Mesendoderm (in vitro differentiated cells): ENCODE measurements around the gene GNB2.

Experiments
- DNase-seq: peaks from one replicate; pipeline ENCODE4 v3.0.0; 2013
- H2AK5ac ChIP-seq: 2 replicates; pipeline ENCODE4 v1.6.1; 2013; ENCODE audit warnings: low read length, inconsistent platforms
- H2BK120ac ChIP-seq: 2 replicates; pipeline ENCODE4 v1.6.1; 2013; ENCODE audit warnings: low read depth, mild to moderate bottlenecking, low read length, moderate library complexity, mixed read lengths
- H2BK15ac ChIP-seq: replicated peaks from 2 replicates; pipeline ENCODE4 v1.6.1; 2013; ENCODE audit warnings: low read depth, mild to moderate bottlenecking, moderate library complexity
- H2BK5ac ChIP-seq: 2 replicates; pipeline ENCODE4 v1.6.1; 2013; ENCODE audit warnings: low read length, inconsistent platforms
- H3K18ac ChIP-seq: 2 replicates; pipeline ENCODE4 v1.6.1; 2013; ENCODE audit warnings: mild to moderate bottlenecking, low read length, mixed read lengths
- H3K23ac ChIP-seq: one replicate; pipeline ENCODE4 v1.6.1; 2013; ENCODE audit warnings: low read length
- H3K27ac ChIP-seq: 2 replicates; pipeline ENCODE4 v1.5.1; 2013; ENCODE audit warnings: low read depth, mild to moderate bottlenecking, inconsistent platforms, low read length, moderate library complexity
- H3K27me3 ChIP-seq: 2 replicates; pipeline ENCODE4 v1.6.1; 2013; ENCODE audit warnings: low read length, control low read depth, mild to moderate bottlenecking, inconsistent platforms; ENCODE audit not compliant: insufficient read depth, poor library complexity
- H3K36me3 ChIP-seq: 2 replicates; pipeline ENCODE4 v1.6.1; 2013; ENCODE audit warnings: low read length, inconsistent platforms; ENCODE audit not compliant: control insufficient read depth, insufficient read depth
- H3K4ac ChIP-seq: one replicate; pipeline ENCODE4 v1.6.1; 2013; ENCODE audit warnings: low read depth, mild to moderate bottlenecking, low read length, moderate library complexity
- H3K4me1 ChIP-seq: 2 replicates; pipeline ENCODE4 v1.6.1; 2013; ENCODE audit warnings: low read depth, low read length, inconsistent platforms; ENCODE audit not compliant: control insufficient read depth
- H3K4me2 ChIP-seq: 2 replicates; pipeline ENCODE4 v1.6.1; 2013; ENCODE audit warnings: low read length
- H3K4me3 ChIP-seq: 2 replicates; pipeline ENCODE4 v1.5.1; 2013; ENCODE audit warnings: mild to moderate bottlenecking, low read length
- H3K56ac ChIP-seq: one replicate; pipeline ENCODE4 v1.6.1; 2013; ENCODE audit warnings: low read length
- H3K79me1 ChIP-seq: 2 replicates; pipeline ENCODE4 v1.6.1; 2013; ENCODE audit warnings: low read length, inconsistent platforms
- H3K79me2 ChIP-seq: 2 replicates; pipeline ENCODE4 v1.6.1; 2013; ENCODE audit warnings: mild to moderate bottlenecking, low read length; ENCODE audit not compliant: control insufficient read depth, insufficient read depth
- H3K9ac ChIP-seq: 2 replicates; pipeline ENCODE4 v1.6.1; 2013; ENCODE audit warnings: low read length, inconsistent platforms
- H4K5ac ChIP-seq: one replicate; pipeline ENCODE4 v1.6.1; 2013; ENCODE audit warnings: low read length
- H4K8ac ChIP-seq: one replicate; pipeline ENCODE4 v1.6.1; 2013; ENCODE audit warnings: low read depth, mild to moderate bottlenecking, control low read depth, low read length, moderate library complexity
- WGBS: extraction: QIAGEN DNeasy Blood & Tissue Kit; methylation state at CpG from one replicate; pipeline ENCODE4 v1.1.7; 2013; ENCODE audit warnings: low lambda C conversion rate, missing lambda C conversion rate; ENCODE audit not compliant: insufficient coverage; ENCODE audit errors: extremely low coverage; 5-methylcytosine and 5-hydroxymethylcytosine counted together

GNB2 gene

DNA sequence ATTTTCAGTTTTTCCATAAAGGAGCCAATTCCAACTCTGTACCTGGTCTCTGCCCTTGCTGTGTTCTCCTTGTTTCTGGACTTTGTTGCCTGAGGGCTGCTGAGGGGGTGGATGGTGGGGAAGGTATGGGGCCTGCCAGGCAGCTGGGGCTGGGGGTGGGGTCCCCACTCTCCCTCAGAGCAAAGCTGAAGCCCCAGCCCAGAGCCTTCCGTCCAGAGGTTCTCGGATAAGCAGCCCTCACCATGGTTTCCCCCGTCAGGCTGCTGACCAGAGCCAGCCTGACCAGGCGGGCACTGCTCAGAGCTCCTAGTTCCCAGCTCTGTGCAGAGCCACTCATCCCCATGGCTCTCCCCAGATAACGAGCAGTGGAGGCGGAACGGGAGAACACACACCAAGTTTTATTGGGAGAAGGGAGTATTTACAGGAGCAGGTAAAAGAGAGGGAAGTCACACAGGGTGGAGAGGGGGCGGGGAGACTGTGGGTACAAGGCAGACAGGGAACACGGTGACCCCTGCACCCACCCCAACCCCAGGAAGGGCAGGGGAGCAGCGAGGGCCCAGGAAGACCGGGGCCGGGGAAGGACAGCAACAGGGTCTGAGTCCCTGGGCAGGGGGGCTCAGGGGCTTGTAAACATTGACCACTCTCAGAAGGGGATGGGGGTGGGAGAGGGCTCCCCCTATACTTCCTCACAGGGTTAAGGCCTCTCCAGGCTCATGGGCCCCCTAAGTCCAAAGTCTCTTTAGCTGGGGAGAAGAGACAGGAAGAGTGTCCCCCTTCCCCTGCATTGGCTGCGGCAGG is 5.8 kb downstream of the GNB2 start:
- no peak overlapping the region for H3K9ac ChIP-seq
- H3K36me3 ChIP-seq, result peaks cover 13% of the 10 kb centered on the region
- H3K18ac ChIP-seq, result no peak overlapping the region
- no peak overlapping the region for H4K5ac ChIP-seq
- H2BK15ac ChIP-seq, result no peak overlapping the region
- DNase-seq, result no peak
- H4K8ac ChIP-seq, result no peak overlapping the region
- H3K4me3 ChIP-seq, result no peak overlapping the region
- no peak overlapping the region for H3K23ac ChIP-seq
- H2BK120ac ChIP-seq, result no peak overlapping the region
- no peak overlapping the region for H3K4me2 ChIP-seq
- H2BK5ac ChIP-seq, result no peak overlapping the region
- no CpG with 5 or more reads among the region's 13 CpGs for WGBS
- no peak overlapping the region for H2AK5ac ChIP-seq
- H3K4me1 ChIP-seq, result no peaks in the 10 kb centered on the region
- H3K27ac ChIP-seq, result no peak overlapping the region
- no peak overlapping the region for H3K4ac ChIP-seq
- no peaks in the 10 kb centered on the region for H3K27me3 ChIP-seq
- no peak overlapping the region for H3K56ac ChIP-seq
- peaks cover 5% of the 10 kb centered on the region for H3K79me1 ChIP-seq
- peaks cover 4% of the 10 kb centered on the region for H3K79me2 ChIP-seq

GRCh38 chr7:100679927-100680575 is 6.5 kb downstream of the GNB2 start:
- Histone ChIP-seq H3K36me3 (peaks cover 15% of the 10 kb centered on the region), H3K27ac (no peak overlapping the region)
- no CpG with 5 or more reads among the region's 13 CpGs for whole genome bisulfite sequencing

GRCh38 chr7:100680576-100681271 is 7.2 kb downstream of the GNB2 start:
- Histone ChIP-seq H3K79me2 (no peaks in the 10 kb centered on the region), H2BK5ac (no peak overlapping the region), H3K79me1 (peaks cover 3% of the 10 kb centered on the region), H2AK5ac (no peak overlapping the region), H3K56ac (no peak overlapping the region), H3K23ac (no peak overlapping the region), H3K36me3 (peaks cover 19% of the 10 kb centered on the region), H2BK120ac (no peak overlapping the region), H3K4me3 (no peak overlapping the region), H3K27ac (no peak overlapping the region), H2BK15ac (no peak overlapping the region), H4K8ac (no peak overlapping the region), H3K27me3 (no peaks in the 10 kb centered on the region), H3K4me1 (no peaks in the 10 kb centered on the region), H3K9ac (no peak overlapping the region), H3K4me2 (no peak overlapping the region), H3K18ac (no peak overlapping the region), H3K4ac (no peak overlapping the region), H4K5ac (no peak overlapping the region)
- DNase-seq, result no peak
- no CpG with 5 or more reads among the region's 18 CpGs for WGBS

More at GRCh38 chr7:100679927-100680575, 6.5 kb downstream of the GNB2 start:
- no peak overlapping the region for H2BK120ac ChIP-seq
- H3K23ac ChIP-seq, result no peak overlapping the region
- H3K4me2 ChIP-seq, result no peak overlapping the region
- no peak overlapping the region for H4K8ac ChIP-seq
- H3K4me1 ChIP-seq, result no peaks in the 10 kb centered on the region
- H3K79me1 ChIP-seq, result peaks cover 3% of the 10 kb centered on the region
- H2BK15ac ChIP-seq, result no peak overlapping the region
- no peak overlapping the region for H3K4me3 ChIP-seq
- H4K5ac ChIP-seq, result no peak overlapping the region
- H3K9ac ChIP-seq, result no peak overlapping the region
- H3K4ac ChIP-seq, result no peak overlapping the region
- no peak overlapping the region for H2BK5ac ChIP-seq
- H3K79me2 ChIP-seq, result no peaks in the 10 kb centered on the region
- no peak overlapping the region for H3K56ac ChIP-seq
- H2AK5ac ChIP-seq, result no peak overlapping the region
- H3K27me3 ChIP-seq, result no peaks in the 10 kb centered on the region
- no peak overlapping the region for H3K18ac ChIP-seq
- no peak for DNase-seq

- Histone ChIP-seq H3K36me3 (peaks cover 20% of the 10 kb centered on the region), H3K4me1 (no peaks in the 10 kb centered on the region), H3K4ac (no peak overlapping the region), H3K79me2 (no peaks in the 10 kb centered on the region), H3K4me2 (no peak overlapping the region), H3K27ac (no peak overlapping the region), H3K4me3 (no peak overlapping the region), H2AK5ac (no peak overlapping the region), H2BK5ac (no peak overlapping the region), H4K8ac (no peak overlapping the region), H3K9ac (no peak overlapping the region), H2BK120ac (no peak overlapping the region), H3K56ac (no peak overlapping the region), H3K23ac (no peak overlapping the region), H3K27me3 (no peaks in the 10 kb centered on the region), H4K5ac (no peak overlapping the region), H2BK15ac (no peak overlapping the region), H3K18ac (no peak overlapping the region), H3K79me1 (peaks cover 2% of the 10 kb centered on the region)
- no CpG with 5 or more reads among the region's 29 CpGs for WGBS
- DNase-seq, result no peak
Measured at GRCh38 chr7:100681491-100682227, 8.1 kb downstream of the GNB2 start.

- H3K27me3 ChIP-seq, result no peaks in the 10 kb centered on the region
- no peak for DNase-seq
- WGBS, result no CpG with 5 or more reads among the region's 25 CpGs
Measured at GRCh38 chr7:100682228-100682741, 8.7 kb downstream of the GNB2 start.

More at GRCh38 chr7:100682228-100682741, 8.7 kb downstream of the GNB2 start:
- no peak overlapping the region for H3K56ac ChIP-seq
- H3K4me1 ChIP-seq, result no peaks in the 10 kb centered on the region
- H3K27ac ChIP-seq, result no peak overlapping the region
- H3K9ac ChIP-seq, result no peak overlapping the region
- peaks cover 20% of the 10 kb centered on the region for H3K36me3 ChIP-seq
- no peak overlapping the region for H3K4ac ChIP-seq
- no peak overlapping the region for H3K23ac ChIP-seq
- H2BK15ac ChIP-seq, result no peak overlapping the region
- H3K4me2 ChIP-seq, result no peak overlapping the region
- H4K8ac ChIP-seq, result no peak overlapping the region
- no peak overlapping the region for H2AK5ac ChIP-seq
- no peaks in the 10 kb centered on the region for H3K79me2 ChIP-seq
- H3K4me3 ChIP-seq, result no peak overlapping the region
- no peak overlapping the region for H2BK5ac ChIP-seq
- no peak overlapping the region for H3K18ac ChIP-seq
- H4K5ac ChIP-seq, result no peak overlapping the region
- no peak overlapping the region for H2BK120ac ChIP-seq
- no peaks in the 10 kb centered on the region for H3K79me1 ChIP-seq
